HG02588 (cell line): ENCODE measurements around the gene CBX2.
A peak's percentile ranks its signal among the peaks of the same experiment; 100 is the strongest.

Experiments
- ATAC-seq: cut with Tn5 transposase; IDR thresholded peaks from one replicate; pipeline ENCODE4 v1.9.1; 2021; ENCODE audit warnings: mild to moderate bottlenecking, moderate library complexity; ENCODE audit not compliant: unreplicated experiment

CBX2 gene

DNA sequence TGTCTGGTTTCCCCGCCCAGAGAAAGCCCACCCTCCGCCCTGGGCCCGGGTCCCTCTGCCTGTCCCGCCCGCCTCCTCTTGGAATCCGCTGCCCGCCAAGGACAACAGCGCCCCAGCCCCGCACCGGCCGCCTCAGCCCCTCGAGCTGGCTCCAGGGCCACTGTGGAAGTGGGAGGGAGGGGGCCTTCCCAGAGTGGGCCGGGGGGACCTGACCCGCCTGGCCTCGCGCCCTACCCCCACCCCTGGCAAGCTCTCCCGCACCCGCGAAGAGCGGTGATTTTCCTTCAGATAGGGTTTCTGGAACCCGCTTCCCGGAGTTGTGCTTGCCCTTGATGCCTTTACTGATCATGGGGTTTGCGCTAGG, 21.2 kb downstream of the CBX2 start:
- ATAC-seq, result no peak

- no peak for ATAC-seq
Measured at GRCh38 chr17:79799538-79800324, 21.8 kb downstream of the CBX2 start.

- no peak for ATAC-seq
Measured at GRCh38 chr17:79800325-79801155, 22.6 kb downstream of the CBX2 start.

GRCh38 chr17:79801156-79802038, 23.4 kb downstream of the CBX2 start:
- ATAC-seq, result no peak

DNA sequence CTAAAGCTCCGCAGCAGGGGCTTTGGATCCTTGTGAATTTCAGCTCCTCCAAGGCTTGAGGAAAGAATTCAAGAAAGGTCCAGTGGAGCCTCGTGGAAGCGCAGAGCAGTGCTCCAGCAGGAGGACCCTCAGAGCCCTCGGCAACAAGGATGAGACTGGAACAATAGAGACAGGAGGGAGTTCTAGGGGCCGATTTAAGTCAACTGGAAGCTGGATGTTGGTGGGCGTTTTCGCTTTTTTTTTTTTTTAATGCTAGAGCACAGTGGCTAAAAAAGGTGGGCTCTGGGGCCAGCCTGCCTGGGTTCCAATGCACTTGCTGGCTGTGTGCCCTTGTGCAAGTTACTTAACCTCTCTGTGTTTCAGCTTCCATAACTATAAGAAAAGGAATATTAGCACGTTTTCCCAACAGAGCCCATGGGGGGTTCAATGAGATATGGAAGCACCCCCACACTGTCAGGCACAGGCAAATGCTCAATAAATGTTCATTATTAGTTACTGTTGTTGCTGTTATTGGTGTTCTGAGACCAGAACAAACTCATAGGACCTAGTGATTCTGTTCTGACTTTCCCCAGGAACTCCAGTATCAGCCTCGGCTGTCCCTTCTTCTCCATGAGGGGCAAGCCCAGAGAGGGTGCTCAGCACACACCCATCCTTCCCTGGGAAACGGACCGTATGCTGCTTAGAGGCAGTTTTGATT, 24.2 kb downstream of the CBX2 start:
- no peak for ATAC-seq

DNA sequence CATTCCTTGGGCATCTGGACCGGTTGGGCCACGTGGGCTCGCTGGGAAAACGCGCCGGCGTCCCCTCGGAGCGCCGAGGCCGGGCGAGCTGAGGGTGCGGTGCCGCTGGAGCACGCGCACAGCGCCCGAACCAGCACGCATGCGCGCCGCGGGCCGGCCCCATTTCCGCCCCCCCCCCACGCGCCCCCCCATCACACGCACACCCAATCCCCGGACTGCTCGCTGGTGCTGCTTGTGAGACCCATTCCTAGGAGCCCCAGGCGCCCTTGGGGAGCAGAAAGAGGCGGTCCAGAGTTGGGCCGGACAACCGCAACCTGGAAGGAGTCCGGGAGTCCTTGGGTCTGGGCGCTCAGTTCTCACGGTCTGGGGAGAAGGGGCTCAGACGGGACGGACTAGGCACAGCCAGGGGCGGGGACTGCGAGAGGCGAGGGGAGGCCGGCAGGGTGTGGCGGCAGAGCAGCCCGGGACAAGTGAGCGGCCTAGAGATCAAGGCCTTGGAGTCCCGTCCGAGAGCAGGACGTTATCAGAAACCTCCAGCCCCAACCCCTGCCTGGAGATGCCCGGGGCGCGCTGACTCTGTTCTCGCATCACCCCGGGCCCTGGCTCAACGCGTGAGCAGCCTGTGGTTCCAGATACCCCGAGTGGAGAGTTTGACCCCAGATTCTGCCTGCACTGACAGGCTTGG, 24.9 kb downstream of the CBX2 start:
- no peak for ATAC-seq

DNA sequence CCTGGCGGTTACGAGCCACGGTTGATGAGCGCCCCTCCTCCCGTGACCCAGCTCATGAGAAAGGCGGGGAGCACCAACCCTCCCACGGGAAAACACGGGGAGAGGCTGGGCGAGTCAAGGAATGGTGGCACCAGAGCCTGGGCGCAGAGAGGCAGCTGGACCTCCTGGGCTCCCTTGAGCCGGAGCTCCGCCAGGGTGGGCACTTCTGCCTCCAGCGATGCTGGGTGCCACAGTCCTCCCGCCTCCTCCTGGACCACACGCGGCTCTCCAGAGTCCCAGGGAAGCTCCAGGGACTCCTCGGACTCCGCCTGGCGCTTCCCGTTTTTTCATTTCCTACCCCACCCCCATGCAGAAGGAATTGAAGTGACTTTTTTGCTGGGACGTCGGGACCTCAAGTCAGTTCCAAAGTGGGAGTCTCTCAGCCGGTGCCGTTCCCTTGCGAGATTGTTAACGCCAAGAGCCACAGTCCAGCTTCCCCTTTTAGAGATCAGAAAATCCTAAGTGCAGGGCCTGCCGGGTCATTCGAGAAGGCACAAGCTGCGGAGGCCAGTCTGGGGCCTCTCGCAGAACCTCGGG, 25.6 kb downstream of the CBX2 start:
- no peak for ATAC-seq

DNA sequence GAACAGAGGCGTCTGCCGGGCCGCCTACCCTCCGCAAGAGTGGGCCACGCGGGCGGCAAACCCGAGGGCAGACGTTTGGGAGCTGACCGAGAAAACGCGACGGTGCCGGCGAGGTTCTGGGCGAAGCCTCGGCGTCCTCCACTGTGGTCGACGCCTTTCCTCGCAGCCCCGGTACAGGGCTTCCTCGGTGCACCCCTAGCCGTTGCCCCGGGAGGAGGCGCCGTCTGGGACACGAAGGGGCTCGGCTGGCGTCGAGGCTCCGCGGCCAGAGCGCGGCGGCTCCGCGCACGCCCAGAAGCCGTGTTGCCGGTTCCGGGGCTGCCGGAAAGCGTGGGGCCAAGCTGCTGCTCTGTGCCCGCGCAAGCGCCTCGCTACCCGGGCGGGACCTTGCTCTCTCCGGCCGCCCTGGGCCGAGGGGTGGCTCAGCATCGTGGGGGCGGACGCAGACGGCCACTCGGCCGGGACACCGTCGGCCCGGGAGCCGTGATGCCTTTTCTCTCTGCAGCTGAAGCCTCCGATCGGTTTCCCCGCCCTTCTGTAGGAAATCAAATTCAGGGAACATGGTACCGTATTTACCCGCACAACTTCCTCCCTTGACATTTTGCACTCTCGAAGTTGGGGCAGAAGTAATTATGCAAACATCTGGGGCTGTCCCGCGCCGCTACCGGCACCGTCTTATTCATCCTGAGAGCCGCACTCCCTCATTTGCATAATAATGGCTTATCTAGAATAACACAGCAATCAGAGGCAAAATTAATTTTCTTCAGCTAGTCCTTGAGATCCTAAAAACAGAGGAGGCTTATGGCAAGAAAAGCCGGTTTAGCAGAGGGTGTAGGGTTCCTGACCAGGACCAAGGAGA, 26.3 kb downstream of the CBX2 start:
- peak; percentile 55 for ATAC-seq

DNA sequence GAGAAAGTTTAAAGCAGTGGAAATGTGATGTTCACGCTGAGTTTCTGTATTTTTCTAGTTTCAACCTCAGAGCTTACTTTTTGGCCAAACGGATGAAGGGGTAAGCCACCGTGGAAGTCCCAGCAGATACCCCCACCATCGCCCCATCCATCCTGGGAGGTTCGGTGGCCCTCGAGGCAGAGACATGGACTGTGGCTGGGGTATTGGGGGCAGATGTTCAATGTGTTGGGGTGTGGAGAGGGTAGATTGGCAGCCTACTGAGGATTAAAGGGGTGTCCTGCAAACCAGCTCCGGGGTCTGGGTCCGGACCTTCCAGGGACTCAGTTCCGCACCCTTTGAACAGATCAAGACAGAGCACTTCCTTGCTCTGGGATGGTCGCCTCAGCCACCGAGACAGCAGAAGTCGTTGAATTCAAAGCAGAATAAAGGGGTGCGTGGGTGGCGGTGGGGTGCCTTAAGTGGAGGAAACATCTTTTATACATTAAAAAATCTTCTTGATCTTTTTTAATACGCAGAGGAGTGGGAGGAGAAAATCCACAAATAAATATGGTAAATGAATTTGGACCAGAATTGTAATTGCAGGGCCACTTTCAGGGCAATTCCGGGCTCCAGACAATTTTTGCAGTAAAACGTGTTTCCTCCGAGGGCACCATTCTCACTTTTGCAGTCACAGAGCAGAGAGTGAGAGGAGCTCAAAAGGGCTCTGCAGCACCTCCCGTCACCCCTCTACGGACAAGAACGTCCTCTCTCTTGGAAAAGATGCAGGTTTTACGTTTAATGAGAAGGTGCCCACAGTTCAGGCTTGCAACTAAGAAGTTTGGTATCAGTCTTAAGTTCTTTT, 27.1 kb downstream of the CBX2 start:
- no peak for ATAC-seq

DNA sequence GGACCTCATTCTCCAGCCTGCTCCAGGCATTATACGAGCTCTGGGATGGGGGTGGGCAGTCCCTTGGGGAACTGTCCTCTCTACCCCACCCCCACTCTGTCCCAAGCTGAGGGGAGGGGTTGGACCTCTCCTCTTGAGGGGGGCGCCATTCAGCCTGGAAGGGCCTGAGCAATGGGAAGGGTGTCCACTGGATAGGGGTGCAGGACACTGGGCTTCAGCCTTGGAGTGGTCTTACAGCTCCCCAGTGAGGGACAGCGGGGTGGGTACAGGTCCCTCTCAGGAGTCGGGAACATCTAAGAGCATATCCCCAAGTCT, 28.5 kb downstream of the CBX2 start:
- no peak for ATAC-seq

DNA sequence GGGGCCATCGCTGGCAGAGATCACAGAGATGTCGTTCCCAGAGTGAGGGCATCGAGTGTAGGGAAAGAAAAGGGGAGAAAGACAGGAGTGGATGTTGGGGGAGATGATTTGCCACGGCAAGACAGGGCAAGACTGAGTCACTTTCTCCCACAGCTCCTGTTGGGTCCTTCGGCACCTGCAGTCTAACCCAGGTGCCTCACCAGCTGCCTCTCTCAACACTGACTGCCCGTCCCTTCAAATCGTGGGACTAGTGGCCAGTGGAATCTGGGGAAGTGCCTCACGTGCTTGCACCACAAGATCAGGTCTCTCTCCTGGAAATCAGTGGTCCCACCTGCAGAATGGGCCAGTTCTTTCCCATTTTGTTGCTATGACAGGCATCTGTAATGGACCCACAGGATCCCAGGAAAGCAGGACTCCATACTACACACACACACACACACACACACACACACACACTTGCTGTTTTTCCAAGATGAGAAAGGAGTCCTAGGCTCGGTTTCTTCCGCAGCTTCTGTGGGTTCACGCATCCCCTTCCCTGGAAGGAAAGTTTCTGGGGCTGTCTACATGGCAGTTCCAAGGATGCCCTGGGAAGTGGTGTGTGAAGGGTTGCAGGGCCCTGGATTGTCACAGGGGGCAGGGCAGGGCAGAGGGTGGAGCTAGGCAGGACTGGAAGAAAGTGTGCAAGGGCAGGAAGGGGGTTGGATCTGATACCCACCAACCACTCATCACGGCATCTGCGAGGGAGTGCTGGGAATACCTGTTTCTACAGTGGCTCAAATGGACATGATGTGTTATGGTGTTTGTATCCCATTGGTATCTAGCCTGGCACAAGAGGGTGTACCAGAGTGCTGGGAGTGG, 29.1 kb downstream of the CBX2 start:
- ATAC-seq, result no peak

DNA sequence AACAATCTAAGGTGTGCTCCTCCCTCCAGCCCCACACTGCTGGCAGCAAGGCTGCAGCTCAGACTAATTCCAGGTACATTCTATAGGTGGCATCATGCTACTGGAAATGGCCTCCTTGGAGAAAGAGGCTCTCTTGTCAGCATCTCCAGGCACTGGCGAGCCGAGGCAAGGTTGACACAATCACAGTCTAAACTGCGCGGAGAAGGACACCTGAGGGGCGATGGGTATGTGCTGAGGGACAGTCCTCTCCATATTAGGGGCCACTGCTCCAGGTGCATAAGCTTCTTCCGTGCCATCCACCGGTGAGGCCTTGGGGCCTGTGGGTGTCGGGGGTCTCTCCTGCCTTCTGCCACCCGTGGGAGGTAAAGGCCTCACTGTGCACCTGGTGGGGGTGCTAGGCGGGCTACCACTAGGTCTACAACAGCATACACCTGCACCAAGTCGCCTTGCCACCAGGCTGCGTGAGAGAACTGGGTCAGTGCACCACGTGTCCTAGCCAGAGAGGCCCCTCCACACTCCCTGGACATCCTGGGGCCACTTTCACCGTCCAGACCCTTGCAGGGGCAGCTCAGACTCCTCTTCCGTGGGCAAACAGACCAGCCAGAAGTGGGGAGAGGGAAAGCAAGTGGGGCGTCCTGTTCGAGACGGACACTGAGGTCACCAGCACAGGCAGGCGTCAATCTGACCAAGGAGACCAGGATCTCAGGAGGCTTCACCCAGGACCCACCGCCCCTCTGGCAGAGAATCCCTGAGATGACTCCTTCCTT, 31.0 kb downstream of the CBX2 start:
- no peak for ATAC-seq

DNA sequence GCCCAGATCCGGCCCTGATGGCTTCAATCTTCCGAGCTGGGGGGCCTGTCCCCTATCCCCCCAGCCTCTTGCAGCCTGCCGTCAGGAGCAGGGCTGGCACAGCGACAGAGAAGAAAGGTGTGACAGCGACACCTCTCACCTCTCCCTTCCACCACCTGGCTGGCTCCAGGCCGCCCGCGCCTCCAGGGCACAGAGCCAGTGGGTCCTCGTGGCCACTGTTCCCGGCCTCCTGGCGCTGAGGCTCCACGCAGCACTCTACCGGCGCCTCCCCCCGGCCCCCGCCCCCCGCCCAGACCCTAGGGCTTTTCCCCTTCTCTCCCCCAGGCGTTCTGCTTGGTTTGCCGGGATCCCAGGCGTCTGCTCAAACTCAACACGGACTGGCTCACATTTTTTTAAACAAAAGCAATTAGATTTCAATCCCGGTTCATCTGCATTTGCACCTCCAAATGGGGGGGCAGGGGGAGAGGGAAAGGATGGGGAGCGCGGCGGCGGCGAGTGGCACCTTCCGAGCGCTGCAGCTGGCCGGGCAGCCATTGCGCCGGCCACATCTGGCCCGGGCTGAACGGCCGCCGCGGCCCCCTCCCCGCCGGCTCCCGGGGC, 31.7 kb downstream of the CBX2 start:
- ATAC-seq, result no peak

DNA sequence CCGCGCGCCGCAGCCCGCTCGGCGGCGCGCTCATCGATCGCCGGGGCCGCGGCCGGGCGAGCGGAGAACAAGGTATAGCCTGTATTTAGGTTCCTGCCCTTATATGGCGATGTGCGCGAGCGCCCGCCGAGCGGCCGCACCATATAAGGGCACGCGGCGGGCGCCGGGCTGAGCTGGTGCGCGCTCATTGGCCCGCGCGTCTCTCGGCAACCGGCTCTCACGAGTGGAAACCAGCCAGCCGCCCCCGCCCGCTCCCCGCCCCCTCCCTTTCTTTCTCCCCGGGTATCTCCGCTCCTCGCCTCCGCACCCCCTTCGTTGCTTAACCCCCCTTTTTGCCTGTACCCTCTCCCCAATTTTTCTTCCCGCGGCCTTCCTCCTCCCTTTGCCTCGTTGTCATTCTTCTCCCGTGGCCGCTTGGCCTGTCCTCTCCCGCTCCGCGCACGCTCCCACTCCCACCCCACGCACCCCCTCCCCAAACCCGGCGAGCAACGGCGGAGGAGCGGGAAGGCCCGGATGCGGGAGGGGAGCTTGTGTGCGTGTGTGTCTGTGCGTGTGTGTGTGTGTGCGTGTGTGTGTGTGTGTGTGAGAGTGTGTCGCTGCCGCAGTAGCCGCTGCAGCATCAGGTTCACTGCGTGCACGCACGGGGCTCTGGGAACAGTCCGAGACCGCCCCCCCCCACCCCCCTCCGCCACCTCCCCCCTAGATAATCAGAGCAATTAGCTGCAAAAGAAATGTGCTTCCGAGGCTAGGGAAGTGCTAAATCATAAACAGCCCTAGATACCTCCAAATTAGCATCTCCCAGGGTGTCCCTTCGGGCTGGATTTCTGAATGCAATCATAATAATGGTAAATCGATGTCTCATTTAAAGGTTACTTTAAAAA, 32.4 kb downstream of the CBX2 start:
- ATAC-seq, result peak; percentile 60
